HEK293 (cell line): ENCODE measurements around the gene PLEKHG4B.

Experiments used
- CTCF ChIA-PET: fragments of 350-600 bp; formaldehyde crosslinking; extraction: SDS; loops from one replicate; lab custom pipeline; 2021; ENCODE audit warnings: antibody characterized with exemption; lab: Yijun Ruan, JAX
- POLR2A ChIA-PET: fragments of 300-600 bp; formaldehyde crosslinking; extraction: SDS; loops from one replicate; lab custom pipeline; 2020; ENCODE audit warnings: antibody characterized with exemption, inconsistent platforms; lab: Yijun Ruan, JAX
- H3K27ac ChIP-seq: fragments of 200-500 bp; sonication (Bioruptor generic); 2 replicates; pipeline ENCODE4 v1.5.1; 2014; ENCODE audit warnings: low read depth, low read length, control low read depth, inconsistent platforms; ENCODE audit errors: extremely low read depth
- H3K36me3 ChIP-seq, 2 experiments: fragments of 200-500 bp in 1 of 2; sonication (Bioruptor generic) in 1 of 2; 1 replicate in 1 of 2; 2 replicates in 1 of 2; pipeline ENCODE4 v1.5.1; 2014 to 2017; ENCODE audit warnings: inconsistent platforms in 2 of 2, low read length in 2 of 2; ENCODE audit not compliant: control insufficient read depth in 2 of 2, insufficient read depth in 1 of 2
- H3K4me1 ChIP-seq: fragments of 200-500 bp; sonication (Bioruptor generic); 2 replicates; pipeline ENCODE4 v1.5.1; 2014; ENCODE audit warnings: mild to moderate bottlenecking, low read length, inconsistent platforms; ENCODE audit not compliant: control insufficient read depth, insufficient read depth
- H3K4me3 ChIP-seq: 2 replicates; pipeline ENCODE4 v1.5.1; 2011; ENCODE audit warnings: low read depth, mild to moderate bottlenecking, control low read depth, low read length, moderate library complexity
- H3K9me3 ChIP-seq: fragments of 200-500 bp; sonication (Bioruptor generic); 2 replicates; pipeline ENCODE4 v1.5.1; 2014; ENCODE audit warnings: low read depth, low read length, inconsistent platforms; ENCODE audit not compliant: control insufficient read depth, insufficient read depth
- KLF1 ChIP-seq: fragments of 450-650 bp; formaldehyde crosslinking; IDR thresholded peaks from 2 replicates; pipeline ENCODE4 v1.5.1; 2016; ENCODE audit warnings: missing biosample characterization, missing genetic modification characterization
- MYNN ChIP-seq: fragments of 450-650 bp; formaldehyde crosslinking; IDR thresholded peaks from 2 replicates; pipeline ENCODE4 v1.5.1; 2016; ENCODE audit warnings: missing biosample characterization, missing genetic modification characterization, borderline replicate concordance
- SP7 ChIP-seq: fragments of 450-650 bp; formaldehyde crosslinking; IDR thresholded peaks from 2 replicates; pipeline ENCODE4 v1.5.1; 2016; ENCODE audit warnings: missing biosample characterization, missing genetic modification characterization
- ZNF350 ChIP-seq: fragments of 450-650 bp; formaldehyde crosslinking; IDR thresholded peaks from 2 replicates; pipeline ENCODE4 v1.5.0; 2017; ENCODE audit warnings: missing biosample characterization, mild to moderate bottlenecking, missing genetic modification characterization
- ZNF561 ChIP-seq: fragments of 450-650 bp; IDR thresholded peaks from 2 replicates; pipeline ENCODE4 v1.5.1; 2018; ENCODE audit warnings: missing biosample characterization, missing genetic modification characterization, borderline replicate concordance
- ZNF585B ChIP-seq: fragments of 450-650 bp; formaldehyde crosslinking; IDR thresholded peaks from 2 replicates; pipeline ENCODE4 v1.5.1; 2016; ENCODE audit warnings: missing biosample characterization, missing genetic modification characterization
- ZNF654 ChIP-seq: fragments of 450-650 bp; formaldehyde crosslinking; IDR thresholded peaks from 2 replicates; pipeline ENCODE4 v1.5.1; 2016; ENCODE audit warnings: low read depth, missing biosample characterization, missing genetic modification characterization
- ZNF664 ChIP-seq: fragments of 450-650 bp; formaldehyde crosslinking; IDR thresholded peaks from 2 replicates; pipeline ENCODE4 v1.5.1; 2016; ENCODE audit warnings: missing biosample characterization, missing genetic modification characterization
- TF ChIP-seq, protein P1 (sequence below): fragments of 450-650 bp; formaldehyde crosslinking; IDR thresholded peaks from 2 replicates; pipeline ENCODE4 v1.5.1; 2016; ENCODE audit warnings: missing biosample characterization, missing genetic modification characterization
- TF ChIP-seq, protein P2 (sequence below): fragments of 450-650 bp; formaldehyde crosslinking; IDR thresholded peaks from 2 replicates; pipeline ENCODE4 v1.5.1; 2016; ENCODE audit warnings: missing biosample characterization, missing genetic modification characterization
- TF ChIP-seq, protein P3 (sequence below): fragments of 450-650 bp; formaldehyde crosslinking; IDR thresholded peaks from 2 replicates; pipeline ENCODE4 v1.5.1; 2016; ENCODE audit warnings: missing biosample characterization, missing genetic modification characterization, low read depth
- TF ChIP-seq, protein P4 (sequence below): fragments of 450-650 bp; formaldehyde crosslinking; IDR thresholded peaks from 2 replicates; pipeline ENCODE4 v1.5.1; 2016; ENCODE audit warnings: missing biosample characterization, missing genetic modification characterization, borderline replicate concordance
- TF ChIP-seq, protein P5 (sequence below): fragments of 450-650 bp; formaldehyde crosslinking; IDR thresholded peaks from 2 replicates; pipeline ENCODE4 v1.5.1; 2016; ENCODE audit warnings: missing biosample characterization, missing genetic modification characterization
- TF ChIP-seq, protein P6 (sequence below): fragments of 450-650 bp; formaldehyde crosslinking; IDR thresholded peaks from 2 replicates; pipeline ENCODE4 v1.5.1; 2017; ENCODE audit warnings: missing biosample characterization, missing genetic modification characterization

PLEKHG4B gene

DNA sequence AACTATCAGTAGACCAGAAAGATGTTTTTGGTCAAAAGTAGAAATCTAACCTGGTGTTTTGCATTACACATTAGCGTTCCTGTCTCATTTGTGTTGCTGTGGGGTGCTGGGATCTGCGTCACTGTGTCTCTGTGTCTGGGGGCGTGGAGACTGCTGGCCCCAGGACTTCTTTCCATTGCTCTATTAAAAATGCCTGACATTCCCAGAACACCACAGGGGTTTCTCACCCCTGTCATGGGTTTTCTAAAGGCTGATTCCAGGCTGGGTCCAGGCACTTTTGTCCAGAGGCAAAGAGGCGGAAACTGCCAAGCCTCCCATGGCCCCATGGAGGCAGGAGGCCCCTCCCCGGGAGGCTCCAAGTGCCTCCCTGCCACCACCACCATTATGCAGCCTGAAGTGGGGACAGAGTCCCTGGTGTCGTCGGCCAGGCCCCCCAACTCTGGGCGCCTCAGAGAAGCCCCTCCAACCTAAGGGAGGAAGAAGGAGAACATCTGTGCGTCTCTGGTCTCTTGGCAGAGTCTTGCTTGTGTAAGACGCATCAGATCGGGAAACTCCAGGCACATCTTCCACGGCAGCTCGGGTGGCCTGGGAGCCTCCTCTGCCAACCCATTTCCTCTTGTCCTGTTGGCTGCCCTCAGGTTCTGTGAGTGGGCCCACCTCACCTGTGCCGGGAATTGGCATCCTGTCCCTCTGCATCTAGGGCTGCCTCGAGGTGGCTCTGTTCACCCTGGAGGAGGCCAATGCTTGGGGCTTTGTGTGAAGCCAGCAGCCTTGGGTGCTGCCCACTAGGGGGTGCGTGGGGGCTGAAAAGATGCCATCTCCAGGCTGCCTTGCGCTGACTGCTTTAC, 13.8 kb upstream of the PLEKHG4B start:
- TF ChIP-seq, protein P1, sequence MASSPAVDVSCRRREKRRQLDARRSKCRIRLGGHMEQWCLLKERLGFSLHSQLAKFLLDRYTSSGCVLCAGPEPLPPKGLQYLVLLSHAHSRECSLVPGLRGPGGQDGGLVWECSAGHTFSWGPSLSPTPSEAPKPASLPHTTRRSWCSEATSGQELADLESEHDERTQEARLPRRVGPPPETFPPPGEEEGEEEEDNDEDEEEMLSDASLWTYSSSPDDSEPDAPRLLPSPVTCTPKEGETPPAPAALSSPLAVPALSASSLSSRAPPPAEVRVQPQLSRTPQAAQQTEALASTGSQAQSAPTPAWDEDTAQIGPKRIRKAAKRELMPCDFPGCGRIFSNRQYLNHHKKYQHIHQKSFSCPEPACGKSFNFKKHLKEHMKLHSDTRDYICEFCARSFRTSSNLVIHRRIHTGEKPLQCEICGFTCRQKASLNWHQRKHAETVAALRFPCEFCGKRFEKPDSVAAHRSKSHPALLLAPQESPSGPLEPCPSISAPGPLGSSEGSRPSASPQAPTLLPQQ (tag by site-specific recombination): peak; percentile 66
- TF ChIP-seq SP7 (tag by site-specific recombination) (no peak), ZNF654 (tag by site-specific recombination) (peak; percentile 41), KLF1 (tag by site-specific recombination) (no peak), ZNF561 (no peak)
- TF ChIP-seq, protein P2, sequence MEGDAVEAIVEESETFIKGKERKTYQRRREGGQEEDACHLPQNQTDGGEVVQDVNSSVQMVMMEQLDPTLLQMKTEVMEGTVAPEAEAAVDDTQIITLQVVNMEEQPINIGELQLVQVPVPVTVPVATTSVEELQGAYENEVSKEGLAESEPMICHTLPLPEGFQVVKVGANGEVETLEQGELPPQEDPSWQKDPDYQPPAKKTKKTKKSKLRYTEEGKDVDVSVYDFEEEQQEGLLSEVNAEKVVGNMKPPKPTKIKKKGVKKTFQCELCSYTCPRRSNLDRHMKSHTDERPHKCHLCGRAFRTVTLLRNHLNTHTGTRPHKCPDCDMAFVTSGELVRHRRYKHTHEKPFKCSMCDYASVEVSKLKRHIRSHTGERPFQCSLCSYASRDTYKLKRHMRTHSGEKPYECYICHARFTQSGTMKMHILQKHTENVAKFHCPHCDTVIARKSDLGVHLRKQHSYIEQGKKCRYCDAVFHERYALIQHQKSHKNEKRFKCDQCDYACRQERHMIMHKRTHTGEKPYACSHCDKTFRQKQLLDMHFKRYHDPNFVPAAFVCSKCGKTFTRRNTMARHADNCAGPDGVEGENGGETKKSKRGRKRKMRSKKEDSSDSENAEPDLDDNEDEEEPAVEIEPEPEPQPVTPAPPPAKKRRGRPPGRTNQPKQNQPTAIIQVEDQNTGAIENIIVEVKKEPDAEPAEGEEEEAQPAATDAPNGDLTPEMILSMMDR (tag by site-specific recombination): peak; percentile 94
- TF ChIP-seq, protein P3, sequence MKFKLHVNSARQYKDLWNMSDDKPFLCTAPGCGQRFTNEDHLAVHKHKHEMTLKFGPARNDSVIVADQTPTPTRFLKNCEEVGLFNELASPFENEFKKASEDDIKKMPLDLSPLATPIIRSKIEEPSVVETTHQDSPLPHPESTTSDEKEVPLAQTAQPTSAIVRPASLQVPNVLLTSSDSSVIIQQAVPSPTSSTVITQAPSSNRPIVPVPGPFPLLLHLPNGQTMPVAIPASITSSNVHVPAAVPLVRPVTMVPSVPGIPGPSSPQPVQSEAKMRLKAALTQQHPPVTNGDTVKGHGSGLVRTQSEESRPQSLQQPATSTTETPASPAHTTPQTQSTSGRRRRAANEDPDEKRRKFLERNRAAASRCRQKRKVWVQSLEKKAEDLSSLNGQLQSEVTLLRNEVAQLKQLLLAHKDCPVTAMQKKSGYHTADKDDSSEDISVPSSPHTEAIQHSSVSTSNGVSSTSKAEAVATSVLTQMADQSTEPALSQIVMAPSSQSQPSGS (tag by site-specific recombination): no peak
- no peaks in the 10 kb centered on the region for H3K9me3 ChIP-seq
- no peaks in the 10 kb centered on the region for H3K36me3 ChIP-seq
- ChIA-PET POLR2A (no interaction called here), CTCF (interaction anchor here (0.6 kb wide), 1 partner anchor 1098 kb away, joined by 3 read pairs; no protein-coding TSS in a partner anchor)
- no peak overlapping the region for H3K27ac ChIP-seq
- no peak overlapping the region for H3K4me3 ChIP-seq
- no peaks in the 10 kb centered on the region for H3K4me1 ChIP-seq

DNA sequence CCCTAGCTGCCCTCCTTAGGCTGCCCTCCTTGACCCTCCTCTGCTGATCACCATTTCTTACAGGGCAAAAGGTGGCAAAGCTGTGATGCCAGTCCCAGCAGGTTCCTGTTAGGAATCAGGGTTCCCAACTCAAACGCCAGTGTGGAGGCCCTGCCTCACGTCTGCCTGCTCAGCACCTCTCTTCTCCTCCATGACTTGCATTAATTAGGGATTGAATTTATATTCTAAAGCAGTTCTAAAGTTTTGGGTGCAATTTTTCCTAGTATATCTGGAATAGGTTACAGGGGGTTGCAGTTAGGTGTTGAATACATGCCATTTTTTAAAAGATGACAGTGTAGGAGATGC, 13.2 kb upstream of the PLEKHG4B start:
- no peak overlapping the region for H3K27ac ChIP-seq
- POLR2A ChIA-PET: no interaction called here
- TF ChIP-seq MYNN (tag by site-specific recombination): no peak
- TF ChIP-seq, protein P4, sequence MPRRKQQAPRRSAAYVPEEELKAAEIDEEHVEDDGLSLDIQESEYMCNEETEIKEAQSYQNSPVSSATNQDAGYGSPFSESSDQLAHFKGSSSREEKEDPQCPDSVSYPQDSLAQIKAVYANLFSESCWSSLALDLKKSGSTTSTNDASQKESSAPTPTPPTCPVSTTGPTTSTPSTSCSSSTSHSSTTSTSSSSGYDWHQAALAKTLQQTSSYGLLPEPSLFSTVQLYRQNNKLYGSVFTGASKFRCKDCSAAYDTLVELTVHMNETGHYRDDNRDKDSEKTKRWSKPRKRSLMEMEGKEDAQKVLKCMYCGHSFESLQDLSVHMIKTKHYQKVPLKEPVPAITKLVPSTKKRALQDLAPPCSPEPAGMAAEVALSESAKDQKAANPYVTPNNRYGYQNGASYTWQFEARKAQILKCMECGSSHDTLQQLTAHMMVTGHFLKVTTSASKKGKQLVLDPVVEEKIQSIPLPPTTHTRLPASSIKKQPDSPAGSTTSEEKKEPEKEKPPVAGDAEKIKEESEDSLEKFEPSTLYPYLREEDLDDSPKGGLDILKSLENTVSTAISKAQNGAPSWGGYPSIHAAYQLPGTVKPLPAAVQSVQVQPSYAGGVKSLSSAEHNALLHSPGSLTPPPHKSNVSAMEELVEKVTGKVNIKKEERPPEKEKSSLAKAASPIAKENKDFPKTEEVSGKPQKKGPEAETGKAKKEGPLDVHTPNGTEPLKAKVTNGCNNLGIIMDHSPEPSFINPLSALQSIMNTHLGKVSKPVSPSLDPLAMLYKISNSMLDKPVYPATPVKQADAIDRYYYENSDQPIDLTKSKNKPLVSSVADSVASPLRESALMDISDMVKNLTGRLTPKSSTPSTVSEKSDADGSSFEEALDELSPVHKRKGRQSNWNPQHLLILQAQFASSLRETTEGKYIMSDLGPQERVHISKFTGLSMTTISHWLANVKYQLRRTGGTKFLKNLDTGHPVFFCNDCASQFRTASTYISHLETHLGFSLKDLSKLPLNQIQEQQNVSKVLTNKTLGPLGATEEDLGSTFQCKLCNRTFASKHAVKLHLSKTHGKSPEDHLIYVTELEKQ (tag by site-specific recombination): no peak
- TF ChIP-seq, protein P5, sequence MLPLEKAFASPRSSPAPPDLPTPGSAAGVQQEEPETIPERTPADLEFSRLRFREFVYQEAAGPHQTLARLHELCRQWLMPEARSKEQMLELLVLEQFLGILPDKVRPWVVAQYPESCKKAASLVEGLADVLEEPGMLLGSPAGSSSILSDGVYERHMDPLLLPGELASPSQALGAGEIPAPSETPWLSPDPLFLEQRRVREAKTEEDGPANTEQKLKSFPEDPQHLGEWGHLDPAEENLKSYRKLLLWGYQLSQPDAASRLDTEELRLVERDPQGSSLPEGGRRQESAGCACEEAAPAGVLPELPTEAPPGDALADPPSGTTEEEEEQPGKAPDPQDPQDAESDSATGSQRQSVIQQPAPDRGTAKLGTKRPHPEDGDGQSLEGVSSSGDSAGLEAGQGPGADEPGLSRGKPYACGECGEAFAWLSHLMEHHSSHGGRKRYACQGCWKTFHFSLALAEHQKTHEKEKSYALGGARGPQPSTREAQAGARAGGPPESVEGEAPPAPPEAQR (tag by site-specific recombination): no peak
- TF ChIP-seq ZNF585B (tag by site-specific recombination): no peak
- TF ChIP-seq, protein P6, sequence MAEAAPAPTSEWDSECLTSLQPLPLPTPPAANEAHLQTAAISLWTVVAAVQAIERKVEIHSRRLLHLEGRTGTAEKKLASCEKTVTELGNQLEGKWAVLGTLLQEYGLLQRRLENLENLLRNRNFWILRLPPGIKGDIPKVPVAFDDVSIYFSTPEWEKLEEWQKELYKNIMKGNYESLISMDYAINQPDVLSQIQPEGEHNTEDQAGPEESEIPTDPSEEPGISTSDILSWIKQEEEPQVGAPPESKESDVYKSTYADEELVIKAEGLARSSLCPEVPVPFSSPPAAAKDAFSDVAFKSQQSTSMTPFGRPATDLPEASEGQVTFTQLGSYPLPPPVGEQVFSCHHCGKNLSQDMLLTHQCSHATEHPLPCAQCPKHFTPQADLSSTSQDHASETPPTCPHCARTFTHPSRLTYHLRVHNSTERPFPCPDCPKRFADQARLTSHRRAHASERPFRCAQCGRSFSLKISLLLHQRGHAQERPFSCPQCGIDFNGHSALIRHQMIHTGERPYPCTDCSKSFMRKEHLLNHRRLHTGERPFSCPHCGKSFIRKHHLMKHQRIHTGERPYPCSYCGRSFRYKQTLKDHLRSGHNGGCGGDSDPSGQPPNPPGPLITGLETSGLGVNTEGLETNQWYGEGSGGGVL (tag by site-specific recombination): no peak
- TF ChIP-seq ZNF664 (tag by site-specific recombination): no peak
- TF ChIP-seq ZNF350 (tag by site-specific recombination): no peak
- TF ChIP-seq, all 188 proteins: peak for 0
- Histone ChIP-seq H3K4me3 (no peak overlapping the region), H3K36me3 (no peaks in the 10 kb centered on the region), H3K9me3 (no peaks in the 10 kb centered on the region), H3K4me1 (no peaks in the 10 kb centered on the region)
- CTCF ChIA-PET: interaction anchor here (0.6 kb wide), 1 partner anchor 1098 kb away, joined by 3 read pairs; no protein-coding TSS in a partner anchor
